GM19372 (cell line): ENCODE results near the gene ZNF805.
"Not testable (repeated sequence)": the region's sequence is repeated elsewhere in the genome, so short reads cannot be mapped to it uniquely, and the experiment has no call there.

Experiments used
- ATAC-seq: cut with Tn5 transposase; IDR thresholded peaks from one replicate; pipeline ENCODE4 v1.9.1; 2021; ENCODE audit warnings: mild to moderate bottlenecking, low read depth, moderate library complexity; ENCODE audit not compliant: unreplicated experiment

ZNF805 gene

GRCh38 chr19:57267291-57267690 is 26.9 kb downstream of the ZNF805 start:
- no peak for ATAC-seq

DNA sequence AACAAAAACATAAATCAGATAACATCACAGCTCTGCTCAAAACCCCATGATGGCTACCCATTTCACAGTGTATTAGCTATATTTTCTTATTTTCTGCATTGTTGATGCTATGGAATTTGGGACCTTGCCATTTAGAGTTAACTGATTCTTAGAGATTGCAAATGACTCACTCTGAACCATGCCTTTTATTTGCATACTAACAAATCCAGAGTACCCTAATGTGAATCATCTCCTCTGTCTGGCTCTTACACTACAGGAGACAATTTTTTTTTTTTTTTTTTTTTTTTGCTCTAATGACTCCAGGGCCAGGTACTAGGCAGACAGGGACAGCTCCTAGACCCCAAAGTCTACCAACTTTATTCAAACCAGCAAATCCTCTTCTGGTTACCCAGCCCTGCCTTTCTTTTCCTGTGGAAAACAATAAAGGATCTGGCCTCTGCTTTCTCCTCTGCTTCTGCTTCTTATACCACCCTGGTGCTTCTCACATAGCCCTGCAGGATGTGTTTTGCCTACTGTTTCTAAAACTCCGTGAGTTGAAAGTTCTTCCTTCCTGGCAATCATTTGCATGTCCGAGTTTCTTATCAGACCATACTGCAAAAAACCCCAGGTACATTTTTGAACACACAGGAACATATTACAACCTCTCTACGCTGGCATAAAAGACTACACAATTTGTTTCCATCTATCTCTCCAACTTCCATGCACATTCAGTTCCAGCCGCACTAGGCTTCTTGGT is 29.3 kb downstream of the ZNF805 start:
- ATAC-seq, result no peak

DNA sequence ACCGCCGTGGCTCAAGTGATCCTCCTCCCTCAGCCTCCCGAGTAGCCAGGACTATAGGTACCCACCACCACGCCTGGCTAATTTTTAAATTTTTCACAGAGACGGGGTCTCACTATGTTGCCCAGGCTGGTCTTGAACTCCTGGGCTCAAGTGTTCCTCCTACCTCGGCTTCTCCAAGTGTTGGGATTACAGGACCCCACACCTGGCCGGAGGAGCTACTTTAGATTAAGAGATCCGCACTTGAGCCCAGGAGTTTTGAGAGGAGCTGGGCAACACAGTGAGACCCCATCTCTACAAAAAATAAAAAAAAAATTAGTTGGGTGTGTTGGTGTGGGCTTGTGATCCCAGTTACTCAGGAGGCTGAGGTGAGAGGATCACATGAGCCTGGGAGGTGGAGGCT is 30.8 kb downstream of the ZNF805 start:
- ATAC-seq, result no peak

DNA sequence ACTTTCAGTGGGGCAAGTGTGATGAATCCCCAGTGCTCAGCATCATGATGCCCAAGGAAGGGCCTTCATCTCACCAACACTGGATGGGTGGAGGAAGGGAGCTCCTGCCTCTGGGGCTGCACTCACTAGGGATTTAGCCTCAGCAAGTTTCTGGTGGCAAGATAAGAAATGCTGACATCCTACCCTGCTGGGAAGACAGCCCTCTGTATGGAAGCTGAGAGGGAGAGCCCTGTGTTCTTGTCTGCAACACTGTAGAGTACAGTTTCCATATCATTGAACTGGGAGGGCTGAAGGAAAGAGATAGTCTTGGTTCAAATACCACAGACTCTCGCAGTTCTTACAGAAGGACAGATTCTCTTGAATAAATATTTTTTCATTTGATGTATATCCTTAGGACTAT is 32.6 kb downstream of the ZNF805 start:
- no peak for ATAC-seq

- no peak for ATAC-seq
Measured at GRCh38 chr19:57276430-57276829, 36.0 kb downstream of the ZNF805 start.

DNA sequence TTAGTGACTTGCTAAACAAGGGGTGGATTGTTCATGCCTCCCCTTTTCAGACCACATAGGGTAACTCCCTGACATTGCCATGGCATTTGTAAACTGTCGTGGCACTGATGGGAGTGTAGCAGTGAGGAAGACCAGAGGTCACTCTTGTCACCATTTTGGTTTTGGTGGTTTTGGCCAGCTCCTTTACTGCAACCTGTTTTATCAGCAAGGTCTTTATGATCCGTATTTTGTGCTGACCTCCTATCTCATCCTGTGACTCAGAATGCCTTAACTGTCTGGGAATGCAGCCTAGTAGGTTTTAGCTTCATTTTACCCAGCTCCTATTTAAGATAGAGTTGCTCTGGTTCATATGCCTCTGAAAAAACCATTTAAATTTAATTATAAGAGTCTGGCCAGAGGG is 38.0 kb downstream of the ZNF805 start:
- ATAC-seq, result not testable (repeated sequence)

GRCh38 chr19:57279418-57280164 is 39.2 kb downstream of the ZNF805 start:
- ATAC-seq, result peak; percentile 66

- ATAC-seq, result peak; percentile 78
Measured at GRCh38 chr19:57280165-57280961, 39.9 kb downstream of the ZNF805 start, which contains the start of gene ZNF460. TSS of gene ZNF460 (plus strand) at chr19:57280485. CDS start at chr19:57280807, 322 bp downstream.

DNA sequence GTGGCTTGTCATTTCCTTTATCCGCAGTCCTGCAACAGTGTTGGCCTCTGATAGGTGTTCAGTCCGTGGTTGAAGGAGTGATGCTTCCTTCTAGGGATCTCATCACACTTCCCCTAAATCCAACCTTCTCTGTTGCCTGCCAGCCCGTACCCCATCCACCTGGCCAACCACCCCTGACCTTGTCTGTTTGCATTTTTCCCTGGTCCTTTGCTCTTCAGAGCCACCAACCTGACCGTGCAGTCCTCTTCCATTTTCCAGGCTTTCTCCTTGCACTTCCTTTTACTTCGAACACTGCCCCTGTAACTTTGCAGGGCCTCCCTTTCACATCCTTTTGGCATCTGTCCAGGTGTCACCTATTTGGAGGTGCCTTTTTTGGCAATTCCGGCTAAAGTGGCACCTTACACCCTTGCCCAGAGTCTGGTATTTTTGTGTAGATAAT is 40.5 kb downstream of the ZNF805 start:
- ATAC-seq, result no peak

- no peak for ATAC-seq
Measured at GRCh38 chr19:57282011-57282643, 41.7 kb downstream of the ZNF805 start.

DNA sequence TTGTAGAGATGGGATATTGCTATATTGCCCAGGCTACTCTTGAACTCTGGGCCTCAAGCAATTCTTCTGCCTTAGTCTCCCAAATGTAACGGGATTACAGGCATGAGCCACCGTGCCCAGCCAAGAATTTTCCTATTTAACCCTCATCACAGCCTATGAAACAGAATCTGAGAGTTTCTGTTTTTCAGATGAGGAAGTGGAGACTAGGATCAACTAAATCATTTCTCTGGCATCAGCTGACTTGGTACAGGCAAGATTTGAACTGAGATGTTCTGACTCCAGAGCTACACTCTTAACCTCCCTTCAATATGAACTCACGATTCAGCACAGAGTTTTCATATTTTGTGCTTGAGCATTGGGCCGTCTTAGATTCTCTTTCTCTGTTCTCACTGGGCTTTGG is 47.9 kb downstream of the ZNF805 start:
- no peak for ATAC-seq

- ATAC-seq, result no peak
Measured at GRCh38 chr19:57290970-57291369, 50.5 kb downstream of the ZNF805 start.

GRCh38 chr19:57292547-57292946 is 52.1 kb downstream of the ZNF805 start:
- ATAC-seq, result no peak

GRCh38 chr19:57293719-57294118 is 53.3 kb downstream of the ZNF805 start:
- no peak for ATAC-seq

DNA sequence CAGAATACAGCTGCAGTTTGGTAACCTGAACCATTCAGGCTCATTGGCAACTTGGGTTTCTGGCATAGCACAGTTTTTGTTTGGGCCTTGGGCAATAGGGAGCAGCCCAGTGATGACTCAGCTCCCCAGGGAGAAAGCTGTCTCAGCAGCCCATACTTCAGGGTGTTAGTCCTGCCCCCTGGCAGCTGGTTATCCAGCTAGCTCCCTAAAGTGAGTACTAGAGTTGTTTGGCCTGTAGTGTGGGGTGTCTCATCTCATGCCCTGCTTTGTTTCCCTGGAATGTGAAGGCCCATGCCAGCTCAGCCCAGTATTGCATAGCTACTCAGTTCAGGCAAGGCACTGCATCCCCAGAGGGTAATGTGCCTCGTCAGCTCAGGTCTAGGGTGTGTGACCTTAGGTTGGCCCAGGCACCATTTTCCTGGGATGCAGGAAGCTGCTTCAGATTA is 61.6 kb downstream of the ZNF805 start:
- ATAC-seq, result no peak

DNA sequence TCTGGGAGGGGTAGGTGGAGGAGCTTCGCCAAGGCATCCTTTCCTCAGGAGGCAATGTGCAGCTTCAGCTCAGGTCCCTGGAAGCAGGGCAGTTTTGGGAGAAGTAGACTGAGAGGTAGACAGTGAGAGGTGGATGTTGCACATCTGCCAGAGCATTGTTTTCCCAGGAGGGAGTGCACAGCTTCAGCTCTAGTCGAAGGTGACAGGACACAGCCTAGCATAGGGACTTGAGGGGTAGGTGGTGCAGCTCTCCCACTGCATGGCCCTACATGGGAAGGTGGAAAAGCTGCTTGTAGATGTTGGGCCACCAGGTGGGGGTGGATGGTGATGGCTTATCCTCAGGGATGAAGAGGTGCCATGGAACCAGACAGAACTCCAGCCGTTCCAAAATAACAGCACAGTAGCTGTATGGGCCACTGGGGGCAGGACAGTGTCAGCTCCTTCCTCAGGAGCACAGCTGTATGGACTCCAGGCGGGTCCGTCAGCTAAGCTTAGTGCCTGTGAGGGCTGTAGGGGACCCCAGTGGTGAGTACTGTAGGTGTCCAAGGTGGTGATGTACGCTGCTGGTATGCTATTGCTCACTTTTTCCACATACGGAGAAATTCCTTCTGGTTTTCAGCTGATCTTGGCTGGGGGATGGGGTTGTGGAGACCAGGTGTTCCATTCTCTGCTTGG is 62.4 kb downstream of the ZNF805 start:
- ATAC-seq, result no peak
